SJSA1 (cell line): Measurements from ENCODE around the gene TRABD2B. TPM values are rescaled to one million over a fixed set of nuclear protein-coding genes. Genes with fewer than 3 reads are reported as not detected.
"Not testable (repeated sequence)": the region's sequence is repeated elsewhere in the genome, so short reads cannot be mapped to it uniquely, and the experiment has no call there.

Experiments
- DNase-seq, 2 experiments: peaks; one replicate each; pipeline ENCODE4 v3.0.0-alpha.2; 2015 to 2020; ENCODE audit warnings: low spot score in 2 of 2, low read depth in 1 of 2
- H3K27ac ChIP-seq: fragments of 250-450 bp; sonication (Bioruptor Pico); 2 replicates; pipeline ENCODE4 v1.5.1; 2020; ENCODE audit warnings: mild to moderate bottlenecking, moderate library complexity
- H3K27me3 ChIP-seq: fragments of 250-450 bp; sonication (Bioruptor Pico); replicated peaks from 2 replicates; pipeline ENCODE4 v1.5.1; 2020; ENCODE audit warnings: mild to moderate bottlenecking, moderate library complexity
- H3K36me3 ChIP-seq: fragments of 250-450 bp; sonication (Bioruptor Pico); 2 replicates; pipeline ENCODE4 v1.5.1; 2020; ENCODE audit warnings: mild to moderate bottlenecking
- H3K4me1 ChIP-seq: fragments of 250-450 bp; sonication (Bioruptor Pico); replicated peaks from 2 replicates; pipeline ENCODE4 v1.6.1; 2021; ENCODE audit warnings: mild to moderate bottlenecking
- H3K4me3 ChIP-seq: fragments of 250-450 bp; sonication (Bioruptor Pico); 2 replicates; pipeline ENCODE4 v1.5.1; 2020; ENCODE audit warnings: mild to moderate bottlenecking
- H3K9me3 ChIP-seq: fragments of 250-450 bp; sonication (Bioruptor Pico); replicated peaks from 2 replicates; pipeline ENCODE4 v1.5.1; 2020; ENCODE audit warnings: mild to moderate bottlenecking
- total RNA-seq: library from RNA; depleted of rRNA; stranded (reverse); fragments of >200 nt; shearing (Covaris generic); gene quantifications from 2 replicates; pipeline ENCODE4 v1.2.3, GENCODE V29; 2014

TRABD2B gene
- total RNA-seq, 1 experiment from 2014 or later = 0.16 TPM

- Histone ChIP-seq H3K9me3 (no peaks in the 10 kb centered on the region), H3K27me3 (0 out of 2 replicates have a peak, but pooled peaks cover 2% of the 10 kb centered on the region), H3K4me3 (no peak overlapping the region), H3K27ac (no peak overlapping the region), H3K36me3 (no peaks in the 10 kb centered on the region), H3K4me1 (no peaks in the 10 kb centered on the region)
- DNase-seq = no peak
These were observed 33.4 kb downstream of the TRABD2B start for GRCh38 chr1:47963568-47964358.

GRCh38 chr1:47962750-47963492 lies 34.3 kb downstream of the TRABD2B start:
- Histone ChIP-seq H3K4me1 (no peaks in the 10 kb centered on the region), H3K27me3 (0 out of 2 replicates have a peak, but pooled peaks cover 2% of the 10 kb centered on the region), H3K9me3 (no peaks in the 10 kb centered on the region), H3K4me3 (no peak overlapping the region), H3K36me3 (no peaks in the 10 kb centered on the region), H3K27ac (no peak overlapping the region)
- DNase-seq = no peak

GRCh38 chr1:47961835-47962234 lies 35.4 kb downstream of the TRABD2B start:
- DNase-seq, H3K27ac ChIP-seq, H3K27me3 ChIP-seq, H3K36me3 ChIP-seq, H3K4me3 ChIP-seq, H3K9me3 ChIP-seq, H3K4me1 ChIP-seq: not testable (repeated sequence)

GRCh38 chr1:47956491-47956890 lies 40.7 kb downstream of the TRABD2B start:
- H3K27ac ChIP-seq, H3K4me1 ChIP-seq, DNase-seq, H3K27me3 ChIP-seq, H3K4me3 ChIP-seq, H3K36me3 ChIP-seq, H3K9me3 ChIP-seq: not testable (repeated sequence)

GRCh38 chr1:47953661-47954060 lies 43.5 kb downstream of the TRABD2B start:
- Histone ChIP-seq H3K36me3 (no peaks in the 10 kb centered on the region), H3K9me3 (no peaks in the 10 kb centered on the region), H3K27me3 (no peaks in the 10 kb centered on the region), H3K27ac (no peak overlapping the region), H3K4me3 (no peak overlapping the region), H3K4me1 (0 out of 2 replicates have a peak, but pooled peaks cover 2% of the 10 kb centered on the region)
- no peak for DNase-seq

- no peaks in the 10 kb centered on the region for H3K9me3 ChIP-seq
These were observed 45.5 kb downstream of the TRABD2B start for GRCh38 chr1:47951545-47952235.

GRCh38 chr1:47951026-47951425 lies 46.2 kb downstream of the TRABD2B start:
- H3K4me3 ChIP-seq = no peak overlapping the region
- 0 out of 2 replicates have a peak, but pooled peaks cover 2% of the 10 kb centered on the region for H3K4me1 ChIP-seq
- H3K27ac ChIP-seq = no peak overlapping the region
- no peaks in the 10 kb centered on the region for H3K36me3 ChIP-seq
- DNase-seq = peak in 1 of 2 experiments; percentile 41
- H3K27me3 ChIP-seq = no peaks in the 10 kb centered on the region
- no peaks in the 10 kb centered on the region for H3K9me3 ChIP-seq

More at GRCh38 chr1:47951545-47952235, 45.5 kb downstream of the TRABD2B start:
- no peak for DNase-seq
- H3K36me3 ChIP-seq = no peaks in the 10 kb centered on the region
- H3K4me3 ChIP-seq = no peak overlapping the region
- H3K4me1 ChIP-seq = 0 out of 2 replicates have a peak, but pooled peaks cover 2% of the 10 kb centered on the region
- H3K27ac ChIP-seq = no peak overlapping the region
- H3K27me3 ChIP-seq = no peaks in the 10 kb centered on the region

- Histone ChIP-seq H3K27ac (no peak overlapping the region), H3K4me1 (0 out of 2 replicates have a peak, but pooled peaks cover 2% of the 10 kb centered on the region), H3K9me3 (no peaks in the 10 kb centered on the region), H3K4me3 (no peak overlapping the region), H3K27me3 (no peaks in the 10 kb centered on the region), H3K36me3 (no peaks in the 10 kb centered on the region)
- peak in 1 of 2 experiments; percentile 29 for DNase-seq
These were observed 46.7 kb downstream of the TRABD2B start for GRCh38 chr1:47950471-47950870.

GRCh38 chr1:47948126-47948525 lies 49.1 kb downstream of the TRABD2B start:
- H3K4me3 ChIP-seq = no peak overlapping the region
- 0 out of 2 replicates have a peak, but pooled peaks cover 2% of the 10 kb centered on the region for H3K4me1 ChIP-seq
- H3K27me3 ChIP-seq = no peaks in the 10 kb centered on the region
- H3K9me3 ChIP-seq = no peaks in the 10 kb centered on the region
- no peaks in the 10 kb centered on the region for H3K36me3 ChIP-seq
- peak in 1 of 2 experiments; percentile 15 for DNase-seq
- no peak overlapping the region for H3K27ac ChIP-seq

GRCh38 chr1:47947531-47947930 lies 49.7 kb downstream of the TRABD2B start:
- Histone ChIP-seq H3K9me3 (no peaks in the 10 kb centered on the region), H3K27ac (no peak overlapping the region), H3K36me3 (no peaks in the 10 kb centered on the region), H3K4me1 (0 out of 2 replicates have a peak, but pooled peaks cover 2% of the 10 kb centered on the region), H3K4me3 (no peak overlapping the region), H3K27me3 (no peaks in the 10 kb centered on the region)
- DNase-seq = no peak

- DNase-seq = no peak
- Histone ChIP-seq H3K27ac (no peak overlapping the region), H3K36me3 (no peaks in the 10 kb centered on the region), H3K27me3 (no peaks in the 10 kb centered on the region), H3K9me3 (no peaks in the 10 kb centered on the region), H3K4me3 (no peak overlapping the region), H3K4me1 (peaks cover 13% of the 10 kb centered on the region)
These were observed 52.6 kb downstream of the TRABD2B start for GRCh38 chr1:47944561-47944960.

- no peak overlapping the region for H3K27ac ChIP-seq
- H3K4me3 ChIP-seq = no peak overlapping the region
- H3K9me3 ChIP-seq = no peaks in the 10 kb centered on the region
- peaks cover 13% of the 10 kb centered on the region for H3K4me1 ChIP-seq
- no peak for DNase-seq
- H3K36me3 ChIP-seq = no peaks in the 10 kb centered on the region
- H3K27me3 ChIP-seq = no peaks in the 10 kb centered on the region
These were observed 55.0 kb downstream of the TRABD2B start for GRCh38 chr1:47942240-47942629.

GRCh38 chr1:47941609-47942239 lies 55.5 kb downstream of the TRABD2B start:
- H3K36me3 ChIP-seq = no peaks in the 10 kb centered on the region
- no peaks in the 10 kb centered on the region for H3K27me3 ChIP-seq
- no peak for DNase-seq
- H3K27ac ChIP-seq = no peak overlapping the region
- no peaks in the 10 kb centered on the region for H3K9me3 ChIP-seq
- H3K4me1 ChIP-seq = peaks cover 13% of the 10 kb centered on the region
- no peak overlapping the region for H3K4me3 ChIP-seq
